ENCODE measurements around the gene AOPEP. TPM values are rescaled to one million over a fixed set of nuclear protein-coding genes. Genes with fewer than 3 reads are reported as not detected.

Gene AOPEP
- total RNA-seq, 2 experiments from 2014 or later = 9.5 TPM

- ATAC-seq (ENCODE audit: low read depth) (no peak), DNase-seq (no peak)
- Mint-ChIP-seq H3K4me3 (no peak overlapping the region), H3K27me3 (peaks cover 19% of the 10 kb centered on the region), H3K9me3 (no peaks in the 10 kb centered on the region), H3K27ac (no peak overlapping the region), H3K4me1 (peaks cover 5% of the 10 kb centered on the region), H3K36me3 (peaks cover 3% of the 10 kb centered on the region)
- POLR2A ChIA-PET = no interaction called here
Observed at GRCh38 chr9:94987731-94988130, 261.2 kb downstream of the AOPEP start.

- POLR2A ChIA-PET = no interaction called here
- H3K4me3 Mint-ChIP-seq = no peak overlapping the region
- ATAC-seq (ENCODE audit: low read depth) (no peak), DNase-seq (no peak)
- no peaks in the 10 kb centered on the region for H3K9me3 Mint-ChIP-seq
- H3K4me1 Mint-ChIP-seq = no peaks in the 10 kb centered on the region
- H3K27ac Mint-ChIP-seq = no peak overlapping the region
- peaks cover 14% of the 10 kb centered on the region for H3K27me3 Mint-ChIP-seq
- H3K36me3 Mint-ChIP-seq = peaks cover 3% of the 10 kb centered on the region
Observed at GRCh38 chr9:94990897-94991561, 264.5 kb downstream of the AOPEP start.

- Mint-ChIP-seq H3K27ac (no peak overlapping the region), H3K36me3 (peaks cover 3% of the 10 kb centered on the region), H3K4me1 (no peaks in the 10 kb centered on the region), H3K9me3 (no peaks in the 10 kb centered on the region), H3K27me3 (peaks cover 6% of the 10 kb centered on the region), H3K4me3 (no peak overlapping the region)
- DNase-seq = no peak
- no peak for ATAC-seq (ENCODE audit: low read depth)
- POLR2A ChIA-PET = no interaction called here
Observed at GRCh38 chr9:94991961-94992907, 265.7 kb downstream of the AOPEP start.

- Mint-ChIP-seq H3K27me3 (no peaks in the 10 kb centered on the region), H3K27ac (no peak overlapping the region), H3K4me1 (no peaks in the 10 kb centered on the region), H3K9me3 (no peaks in the 10 kb centered on the region), H3K36me3 (no peaks in the 10 kb centered on the region), H3K4me3 (no peak overlapping the region)
- DNase-seq (no peak), ATAC-seq (ENCODE audit: low read depth) (no peak)
- POLR2A ChIA-PET = no interaction called here
Observed at GRCh38 chr9:94993160-94993820, 266.8 kb downstream of the AOPEP start.

- no peaks in the 10 kb centered on the region for H3K27me3 Mint-ChIP-seq
- no peak overlapping the region for H3K27ac Mint-ChIP-seq
- DNase-seq (no peak), ATAC-seq (ENCODE audit: low read depth) (no peak)
- no peaks in the 10 kb centered on the region for H3K9me3 Mint-ChIP-seq
- H3K4me1 Mint-ChIP-seq = no peaks in the 10 kb centered on the region
- H3K36me3 Mint-ChIP-seq = no peaks in the 10 kb centered on the region
- POLR2A ChIA-PET = no interaction called here
- no peak overlapping the region for H3K4me3 Mint-ChIP-seq
Observed at GRCh38 chr9:94993821-94994165, 267.3 kb downstream of the AOPEP start.

- Mint-ChIP-seq H3K27me3 (peaks cover 5% of the 10 kb centered on the region), H3K27ac (no peak overlapping the region), H3K4me3 (no peak overlapping the region), H3K9me3 (no peaks in the 10 kb centered on the region), H3K36me3 (no peaks in the 10 kb centered on the region), H3K4me1 (no peaks in the 10 kb centered on the region)
- no peak for DNase-seq
- POLR2A ChIA-PET = no interaction called here
- no peak for ATAC-seq (ENCODE audit: low read depth)
Observed at GRCh38 chr9:94995048-94995693, 268.7 kb downstream of the AOPEP start.

GRCh38 chr9:94996641-94997040, 270.1 kb downstream of the AOPEP start:
- Mint-ChIP-seq H3K36me3 (no peaks in the 10 kb centered on the region), H3K4me1 (no peaks in the 10 kb centered on the region), H3K27ac (no peak overlapping the region), H3K4me3 (no peak overlapping the region), H3K27me3 (peaks cover 10% of the 10 kb centered on the region), H3K9me3 (no peaks in the 10 kb centered on the region)
- no peak for ATAC-seq (ENCODE audit: low read depth)
- DNase-seq = no peak
- POLR2A ChIA-PET = no interaction called here

- DNase-seq (no peak), ATAC-seq (ENCODE audit: low read depth) (no peak)
- no peaks in the 10 kb centered on the region for H3K9me3 Mint-ChIP-seq
- H3K36me3 Mint-ChIP-seq = no peaks in the 10 kb centered on the region
- H3K27ac Mint-ChIP-seq = no peak overlapping the region
- no peaks in the 10 kb centered on the region for H3K4me1 Mint-ChIP-seq
- POLR2A ChIA-PET = no interaction called here
- peaks cover 20% of the 10 kb centered on the region for H3K27me3 Mint-ChIP-seq
- H3K4me3 Mint-ChIP-seq = no peak overlapping the region
Observed at GRCh38 chr9:94997727-94998126, 271.2 kb downstream of the AOPEP start.

GRCh38 chr9:94999832-95000231, 273.3 kb downstream of the AOPEP start:
- H3K4me3 Mint-ChIP-seq = no peak overlapping the region
- POLR2A ChIA-PET = no interaction called here
- DNase-seq (no peak), ATAC-seq (ENCODE audit: low read depth) (no peak)
- H3K27me3 Mint-ChIP-seq = peaks cover 33% of the 10 kb centered on the region
- peaks cover 4% of the 10 kb centered on the region for H3K4me1 Mint-ChIP-seq
- H3K36me3 Mint-ChIP-seq = no peaks in the 10 kb centered on the region
- no peaks in the 10 kb centered on the region for H3K9me3 Mint-ChIP-seq
- no peak overlapping the region for H3K27ac Mint-ChIP-seq

- ATAC-seq (ENCODE audit: low read depth) = no peak
- H3K4me3 Mint-ChIP-seq = no peak overlapping the region
- H3K27ac Mint-ChIP-seq = no peak overlapping the region
- peaks cover 5% of the 10 kb centered on the region for H3K4me1 Mint-ChIP-seq
- POLR2A ChIA-PET = no interaction called here
- DNase-seq = no peak
- no peaks in the 10 kb centered on the region for H3K9me3 Mint-ChIP-seq
- H3K27me3 Mint-ChIP-seq = peaks cover 38% of the 10 kb centered on the region
- no peaks in the 10 kb centered on the region for H3K36me3 Mint-ChIP-seq
Observed at GRCh38 chr9:95000821-95001220, 274.3 kb downstream of the AOPEP start.

GRCh38 chr9:95001720-95002119, 275.2 kb downstream of the AOPEP start:
- H3K27ac Mint-ChIP-seq = no peak overlapping the region
- no peak for ATAC-seq (ENCODE audit: low read depth)
- no peaks in the 10 kb centered on the region for H3K9me3 Mint-ChIP-seq
- no peak for DNase-seq
- no peak overlapping the region for H3K4me3 Mint-ChIP-seq
- POLR2A ChIA-PET = no interaction called here
- no peaks in the 10 kb centered on the region for H3K36me3 Mint-ChIP-seq
- H3K4me1 Mint-ChIP-seq = peaks cover 5% of the 10 kb centered on the region
- peaks cover 46% of the 10 kb centered on the region for H3K27me3 Mint-ChIP-seq

GRCh38 chr9:95003689-95004410, 277.4 kb downstream of the AOPEP start:
- peak; percentile 33 for DNase-seq
- Mint-ChIP-seq H3K27me3 (peaks cover 50% of the 10 kb centered on the region), H3K9me3 (no peaks in the 10 kb centered on the region), H3K36me3 (no peaks in the 10 kb centered on the region), H3K4me1 (peaks cover 5% of the 10 kb centered on the region), H3K4me3 (peak overlapping the region; percentile 70), H3K27ac (no peak overlapping the region)
- POLR2A ChIA-PET = no interaction called here
- no peak for ATAC-seq (ENCODE audit: low read depth)
